ENCODE measurements around the gene GFRA1.

DNA sequence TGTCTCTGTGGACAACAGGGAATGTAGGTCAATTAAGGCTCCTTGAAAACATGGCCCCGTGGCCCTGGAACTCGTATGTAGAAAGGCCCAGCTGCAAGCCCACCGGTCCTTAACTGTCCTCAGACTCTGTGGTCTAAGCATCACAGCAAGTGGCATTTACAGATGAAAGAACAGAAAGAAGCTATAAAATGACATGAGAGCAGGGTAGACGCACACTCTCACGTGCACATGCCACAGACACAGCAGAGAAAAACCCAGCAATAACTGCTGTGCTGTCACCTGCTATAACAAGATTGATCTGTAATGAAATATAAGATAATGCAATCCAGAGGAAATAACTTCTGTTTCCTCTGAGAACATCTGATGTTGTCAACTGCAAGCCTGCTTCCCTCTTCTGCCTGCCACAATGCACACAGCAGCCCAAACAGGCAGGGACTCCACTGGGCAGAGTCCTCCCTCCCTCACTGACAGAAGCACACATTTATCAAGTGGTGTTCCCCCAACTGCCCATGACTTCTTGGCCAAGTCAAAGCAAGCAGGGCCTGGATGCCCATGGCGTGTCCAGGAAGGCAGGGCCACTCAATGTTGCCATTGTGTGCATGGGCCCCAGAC is 63.9 kb downstream of the GFRA1 start:
- TF ChIP-seq EZH2 (IDR thresholded peaks at IDR 0.05; ENCODE audit: low read depth, low read length, severe bottlenecking) = no peak
- TF ChIP-seq, protein P1, sequence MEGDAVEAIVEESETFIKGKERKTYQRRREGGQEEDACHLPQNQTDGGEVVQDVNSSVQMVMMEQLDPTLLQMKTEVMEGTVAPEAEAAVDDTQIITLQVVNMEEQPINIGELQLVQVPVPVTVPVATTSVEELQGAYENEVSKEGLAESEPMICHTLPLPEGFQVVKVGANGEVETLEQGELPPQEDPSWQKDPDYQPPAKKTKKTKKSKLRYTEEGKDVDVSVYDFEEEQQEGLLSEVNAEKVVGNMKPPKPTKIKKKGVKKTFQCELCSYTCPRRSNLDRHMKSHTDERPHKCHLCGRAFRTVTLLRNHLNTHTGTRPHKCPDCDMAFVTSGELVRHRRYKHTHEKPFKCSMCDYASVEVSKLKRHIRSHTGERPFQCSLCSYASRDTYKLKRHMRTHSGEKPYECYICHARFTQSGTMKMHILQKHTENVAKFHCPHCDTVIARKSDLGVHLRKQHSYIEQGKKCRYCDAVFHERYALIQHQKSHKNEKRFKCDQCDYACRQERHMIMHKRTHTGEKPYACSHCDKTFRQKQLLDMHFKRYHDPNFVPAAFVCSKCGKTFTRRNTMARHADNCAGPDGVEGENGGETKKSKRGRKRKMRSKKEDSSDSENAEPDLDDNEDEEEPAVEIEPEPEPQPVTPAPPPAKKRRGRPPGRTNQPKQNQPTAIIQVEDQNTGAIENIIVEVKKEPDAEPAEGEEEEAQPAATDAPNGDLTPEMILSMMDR (IDR thresholded peaks at IDR 0.05; ENCODE audit: control extremely low read depth in 1 of 3, insufficient read depth in 1 of 3, low read depth in 1 of 3, low read length in 3 of 3) = no peak
- no peak for TF ChIP-seq TEAD4 (IDR thresholded peaks at IDR 0.05; ENCODE audit: low read depth, low read length)
- TF ChIP-seq POLR2AphosphoS5 (IDR thresholded peaks at IDR 0.05; ENCODE audit: low read depth, low read length) = no peak
- TF ChIP-seq, protein P2, sequence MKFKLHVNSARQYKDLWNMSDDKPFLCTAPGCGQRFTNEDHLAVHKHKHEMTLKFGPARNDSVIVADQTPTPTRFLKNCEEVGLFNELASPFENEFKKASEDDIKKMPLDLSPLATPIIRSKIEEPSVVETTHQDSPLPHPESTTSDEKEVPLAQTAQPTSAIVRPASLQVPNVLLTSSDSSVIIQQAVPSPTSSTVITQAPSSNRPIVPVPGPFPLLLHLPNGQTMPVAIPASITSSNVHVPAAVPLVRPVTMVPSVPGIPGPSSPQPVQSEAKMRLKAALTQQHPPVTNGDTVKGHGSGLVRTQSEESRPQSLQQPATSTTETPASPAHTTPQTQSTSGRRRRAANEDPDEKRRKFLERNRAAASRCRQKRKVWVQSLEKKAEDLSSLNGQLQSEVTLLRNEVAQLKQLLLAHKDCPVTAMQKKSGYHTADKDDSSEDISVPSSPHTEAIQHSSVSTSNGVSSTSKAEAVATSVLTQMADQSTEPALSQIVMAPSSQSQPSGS (IDR thresholded peaks at IDR 0.05; ENCODE audit: low read length) = no peak
- no peak for TF ChIP-seq POLR2A (IDR thresholded peaks at IDR 0.05; ENCODE audit: control extremely low read depth in 1 of 2, low read depth in 2 of 2, low read length in 2 of 2)
- no peak for TF ChIP-seq JUN (IDR thresholded peaks at IDR 0.05; ENCODE audit: low read depth, low read length)
- TF ChIP-seq, protein P3, sequence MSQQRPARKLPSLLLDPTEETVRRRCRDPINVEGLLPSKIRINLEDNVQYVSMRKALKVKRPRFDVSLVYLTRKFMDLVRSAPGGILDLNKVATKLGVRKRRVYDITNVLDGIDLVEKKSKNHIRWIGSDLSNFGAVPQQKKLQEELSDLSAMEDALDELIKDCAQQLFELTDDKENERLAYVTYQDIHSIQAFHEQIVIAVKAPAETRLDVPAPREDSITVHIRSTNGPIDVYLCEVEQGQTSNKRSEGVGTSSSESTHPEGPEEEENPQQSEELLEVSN (IDR thresholded peaks at IDR 0.05) = no peak
- TF ChIP-seq GABPA (IDR thresholded peaks at IDR 0.05; ENCODE audit: borderline replicate concordance, insufficient read depth, low read length) = no peak
